ENCODE results near the gene PPP1R14B.

- TF ChIP-seq POLR2AphosphoS5 (IDR thresholded peaks at IDR 0.05; ENCODE audit: low read depth, low read length) (no peak), POLR2A (IDR thresholded peaks at IDR 0.05; ENCODE audit: low read depth, low read length) (no peak), TAF1 (IDR thresholded peaks at IDR 0.05; ENCODE audit: low read depth, low read length) (no peak)
Observed at GRCh38 chr11:64198511-64198910, 48.2 kb downstream of the PPP1R14B start.
